Measurements from ENCODE around the gene CLPTM1L. TPM values are rescaled to one million over a fixed set of nuclear protein-coding genes. Genes with fewer than 3 reads are reported as not detected.
"Not testable (repeated sequence)": the region's sequence is repeated elsewhere in the genome, so short reads cannot be mapped to it uniquely, and the experiment has no call there.

CLPTM1L gene
- polyA plus RNA-seq, 4 donors = 122 to 130 (median 129) TPM

GRCh38 chr5:1294835-1295649 lies 49.9 kb downstream of the CLPTM1L start, which contains the start of gene TERT:
TSS of gene TERT (minus strand) at chr5:1295068. CDS start at chr5:1294989, 79 bp downstream.
- no peak for DNase-seq (ENCODE audit: low read depth in 4 of 4, low spot score in 2 of 4)

- no peak for DNase-seq (ENCODE audit: low read depth in 4 of 4, low spot score in 2 of 4)
These were observed 50.6 kb downstream of the CLPTM1L start for GRCh38 chr5:1294206-1294834.

- no peak for DNase-seq (ENCODE audit: low read depth in 4 of 4, low spot score in 2 of 4)
These were observed 51.3 kb downstream of the CLPTM1L start for GRCh38 chr5:1293416-1294205.

GRCh38 chr5:1292846-1293415 lies 52.0 kb downstream of the CLPTM1L start:
- DNase-seq (ENCODE audit: low read depth in 4 of 4, low spot score in 2 of 4) = no peak

DNA sequence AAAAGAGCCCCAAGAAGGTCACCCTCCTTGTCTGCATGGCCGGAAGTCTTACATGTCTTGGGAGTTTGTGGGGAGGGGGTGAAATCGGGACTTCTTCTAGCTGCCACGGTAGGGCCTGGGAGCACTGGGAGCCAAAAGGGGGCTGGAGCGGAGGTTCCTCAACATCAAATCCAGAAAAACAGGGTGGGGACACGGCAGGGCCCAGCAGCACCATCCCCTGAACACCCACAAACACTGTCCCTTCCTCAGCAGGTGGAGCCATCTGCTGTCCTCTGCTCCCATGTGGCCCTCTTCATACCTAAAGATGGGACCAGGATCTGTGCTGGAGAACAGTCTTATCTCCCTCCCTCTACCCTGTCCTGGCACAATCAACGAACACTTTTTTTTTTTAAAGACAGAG lies 52.8 kb downstream of the CLPTM1L start:
- no peak for DNase-seq (ENCODE audit: low read depth in 4 of 4, low spot score in 2 of 4)

GRCh38 chr5:1291611-1292080 lies 53.3 kb downstream of the CLPTM1L start:
- no peak for DNase-seq (ENCODE audit: low read depth in 4 of 4, low spot score in 2 of 4)

- DNase-seq (ENCODE audit: low read depth in 4 of 4, low spot score in 2 of 4) = not testable (repeated sequence)
These were observed 53.9 kb downstream of the CLPTM1L start for GRCh38 chr5:1290956-1291355.

GRCh38 chr5:1289559-1289958 lies 55.3 kb downstream of the CLPTM1L start:
- not testable (repeated sequence) for DNase-seq (ENCODE audit: low read depth in 4 of 4, low spot score in 2 of 4)

- DNase-seq (ENCODE audit: low read depth in 4 of 4, low spot score in 2 of 4) = no peak
These were observed 56.2 kb downstream of the CLPTM1L start for GRCh38 chr5:1288439-1289335.

DNA sequence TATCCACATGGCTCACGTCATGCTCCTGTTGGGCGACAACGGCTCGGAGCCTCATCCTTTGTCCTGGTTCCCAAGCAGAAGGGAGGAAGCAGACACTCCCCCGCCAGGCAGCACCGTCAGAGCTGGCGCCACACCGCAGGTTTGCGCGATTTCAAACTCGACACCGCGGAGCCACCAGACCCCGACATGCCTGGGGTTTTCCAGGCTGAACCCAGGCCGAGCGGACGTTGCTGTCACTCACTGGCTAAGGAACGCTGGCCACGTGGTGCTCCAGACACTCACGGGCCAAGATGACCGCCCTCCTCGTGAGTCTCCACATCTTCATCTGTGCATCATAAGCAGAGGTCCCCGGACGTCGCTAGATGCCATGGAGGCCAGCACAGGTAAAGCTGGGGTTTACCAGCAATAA lies 59.0 kb downstream of the CLPTM1L start:
- no peak for DNase-seq (ENCODE audit: low read depth in 4 of 4, low spot score in 2 of 4)

GRCh38 chr5:1285141-1285540 lies 59.8 kb downstream of the CLPTM1L start:
- DNase-seq (ENCODE audit: low read depth in 4 of 4, low spot score in 2 of 4) = no peak

DNA sequence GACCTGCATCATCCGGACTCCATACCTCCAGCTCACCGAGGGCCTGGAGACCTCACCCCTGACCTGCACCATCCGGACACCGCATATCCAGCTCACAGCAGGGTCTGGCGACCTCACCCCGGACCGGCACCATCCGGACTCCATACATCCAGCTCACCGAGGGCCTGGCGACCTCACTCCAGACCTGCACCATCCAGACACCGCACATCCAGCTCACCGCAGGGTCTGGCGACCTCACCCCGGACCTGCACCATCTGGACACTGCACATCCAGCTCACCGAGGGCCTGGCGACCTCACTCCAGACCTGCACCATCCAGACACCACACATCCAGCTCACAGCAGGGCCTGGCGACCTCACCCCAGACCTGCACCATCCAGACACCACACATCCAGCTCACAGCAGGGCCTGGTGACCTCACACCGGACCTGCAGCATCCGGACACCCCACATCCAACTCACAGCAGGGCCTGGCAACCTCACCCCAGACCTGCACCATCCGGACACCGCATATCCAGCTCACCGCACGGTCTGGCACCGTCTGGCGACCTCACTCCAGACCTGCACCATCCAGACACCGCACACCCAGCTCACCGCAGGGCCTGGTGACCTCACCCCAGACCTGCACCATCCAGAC lies 60.4 kb downstream of the CLPTM1L start:
- not testable (repeated sequence) for DNase-seq (ENCODE audit: low read depth in 4 of 4, low spot score in 2 of 4)

DNA sequence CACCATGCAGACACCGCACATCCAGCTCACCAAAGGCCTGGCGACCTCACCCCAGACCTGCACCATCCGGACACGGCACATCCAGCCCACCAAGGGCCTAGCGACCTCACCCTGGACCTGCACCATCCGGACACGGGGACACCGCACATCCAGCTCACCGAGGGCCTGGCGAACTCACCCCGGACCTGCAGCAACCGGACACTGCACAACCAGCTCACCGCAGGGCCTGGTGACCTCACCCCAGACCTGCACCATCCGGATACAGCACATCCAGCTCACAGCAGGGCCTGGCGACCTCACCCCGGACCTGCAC lies 61.2 kb downstream of the CLPTM1L start:
- not testable (repeated sequence) for DNase-seq (ENCODE audit: low read depth in 4 of 4, low spot score in 2 of 4)

DNA sequence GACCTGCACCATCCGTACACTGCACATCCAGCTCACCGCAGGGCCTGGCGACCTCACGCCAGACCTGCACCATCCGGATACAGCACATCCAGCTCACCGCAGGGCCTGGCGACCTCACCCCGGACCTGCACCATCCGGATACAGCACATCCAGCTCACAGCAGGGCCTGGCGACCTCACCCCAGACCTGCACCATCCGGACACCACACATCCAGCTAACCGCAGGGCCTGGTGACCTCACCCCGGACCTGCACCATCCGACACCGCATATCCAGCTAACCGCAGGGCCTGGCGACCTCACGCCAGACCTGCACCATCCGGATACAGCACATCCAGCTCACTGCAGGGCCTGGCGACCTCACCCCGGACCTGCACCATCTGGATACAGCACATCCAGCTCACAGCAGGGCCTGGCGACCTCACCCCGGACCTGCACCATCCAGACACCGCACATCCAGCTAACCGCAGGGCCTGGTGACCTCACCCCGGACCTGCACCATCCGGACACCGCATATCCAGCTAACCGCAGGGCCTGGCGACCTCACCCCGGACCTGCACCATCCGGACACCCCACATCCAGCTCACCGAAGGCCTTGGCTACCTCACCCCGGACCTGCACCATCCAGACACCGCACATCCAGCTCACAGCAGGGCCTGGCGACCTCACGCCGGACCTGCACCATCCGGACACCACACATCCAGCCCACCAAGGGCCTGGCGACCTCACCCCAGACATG lies 61.7 kb downstream of the CLPTM1L start:
- DNase-seq (ENCODE audit: low read depth in 4 of 4, low spot score in 2 of 4) = not testable (repeated sequence)

DNA sequence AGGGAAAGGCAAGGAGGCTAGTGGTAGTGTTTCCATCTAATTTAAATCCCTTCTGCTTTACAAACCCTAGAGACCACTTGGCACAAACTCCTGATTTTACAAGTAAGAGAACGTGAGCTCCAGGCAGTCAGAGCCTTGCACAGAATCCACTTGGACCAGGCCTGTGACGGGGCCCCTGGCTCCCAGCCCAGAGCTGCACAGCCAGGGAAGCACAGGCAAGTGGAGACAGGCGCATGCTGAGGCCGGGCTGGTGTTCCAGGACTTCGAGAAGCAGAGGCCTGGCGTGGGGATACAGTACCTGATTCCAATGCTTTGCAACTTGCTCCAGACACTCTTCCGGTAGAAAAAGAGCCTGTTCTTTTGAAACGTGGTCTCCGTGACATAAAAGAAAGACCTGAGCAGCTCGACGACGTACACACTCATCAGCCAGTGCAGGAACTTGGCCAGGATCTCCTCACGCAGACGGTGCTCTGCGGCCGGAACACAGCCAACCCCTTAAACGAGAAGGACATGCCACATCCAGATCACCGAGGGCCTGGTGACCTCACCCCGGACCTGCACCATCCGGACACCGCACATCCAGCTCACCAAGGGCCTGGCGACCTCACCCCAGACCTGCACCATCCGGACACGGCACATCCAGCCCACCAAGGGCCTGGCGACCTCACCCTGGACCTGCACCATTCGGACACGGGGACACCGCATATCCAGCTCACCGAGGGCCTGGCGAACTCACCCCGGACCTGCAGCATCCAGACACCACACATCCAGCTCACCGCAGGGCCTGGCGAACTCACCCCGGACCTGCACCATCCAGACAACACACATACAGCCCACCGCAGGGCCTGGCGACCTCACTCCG lies 62.5 kb downstream of the CLPTM1L start:
- DNase-seq (ENCODE audit: low read depth in 4 of 4, low spot score in 2 of 4) = no peak

DNA sequence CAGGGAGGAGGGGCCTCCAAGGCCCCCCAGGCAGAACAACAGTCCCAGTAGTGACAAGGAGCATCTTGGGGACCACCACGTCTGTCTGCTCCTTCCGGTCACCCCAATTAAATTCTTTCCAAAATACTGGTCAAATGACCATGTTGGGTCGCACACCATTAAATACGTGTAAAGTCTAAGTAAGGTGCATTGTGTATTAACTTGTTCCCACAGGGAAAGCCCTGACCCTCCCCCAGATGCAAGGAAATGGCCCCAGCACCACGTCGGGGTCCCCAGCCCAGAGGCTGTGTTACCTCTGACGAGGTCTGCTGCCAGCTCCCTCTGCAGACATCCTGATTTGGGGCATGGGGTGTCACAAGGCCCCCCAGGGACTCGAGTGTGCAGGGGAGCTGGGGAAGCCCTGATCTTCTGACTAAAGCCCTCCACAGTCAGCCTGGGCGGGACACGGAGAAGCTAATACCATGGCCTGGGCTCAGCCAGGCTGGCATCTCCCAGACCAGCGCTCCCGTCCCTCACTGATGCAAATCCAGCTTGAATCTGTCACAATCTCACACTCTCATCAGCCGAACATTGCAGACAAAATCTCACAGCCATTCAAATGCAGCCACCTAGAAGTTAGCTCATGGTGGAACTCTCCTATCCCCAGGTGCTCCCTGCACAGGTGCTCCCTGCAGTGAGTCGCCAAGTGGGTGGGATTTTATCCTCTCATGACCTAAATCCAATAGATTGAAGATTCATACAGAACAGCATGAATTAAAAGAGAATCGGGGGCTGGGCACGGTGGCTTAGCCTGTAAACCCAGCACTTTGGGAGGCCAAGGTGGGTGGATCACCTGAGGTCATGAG lies 63.6 kb downstream of the CLPTM1L start:
- DNase-seq (ENCODE audit: low read depth in 4 of 4, low spot score in 2 of 4) = no peak

Measured in left renal cortex interstitium (tissue), 4 donors.